ENCODE measurements around the gene PEF1.
A peak's percentile ranks its signal among the peaks of the same experiment; 100 is the strongest.

The PEF1 gene

DNA sequence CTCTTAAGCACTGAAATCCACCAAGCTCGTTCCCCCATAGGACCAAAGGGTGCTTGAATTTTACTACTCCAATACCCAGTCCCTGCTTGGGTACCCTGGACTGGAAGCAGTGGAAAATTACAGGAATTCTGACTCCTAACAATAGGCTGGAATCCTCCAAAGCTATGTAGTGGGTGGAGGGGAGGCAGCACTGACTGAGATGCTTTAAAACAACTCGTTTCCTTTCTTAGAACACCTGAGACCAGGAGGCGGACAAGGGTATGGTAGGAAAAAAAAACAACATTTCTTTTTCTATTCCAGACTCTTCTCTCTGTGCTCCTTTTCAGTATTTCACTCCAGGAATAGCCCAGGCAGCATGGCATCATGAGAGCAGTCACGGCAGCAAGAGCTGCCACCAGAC, 2.3 kb downstream of the PEF1 start:
- in situ Hi-C loops (cut with HindIII; ENCODE audit: low pct_ligation_motif_present, low pct_unique_long_range_greater_than_20kb, low sequenced_read_pairs) = no loop called here
- no peak for DNase-seq

- in situ Hi-C loops (cut with HindIII; ENCODE audit: low pct_ligation_motif_present, low pct_unique_long_range_greater_than_20kb, low sequenced_read_pairs) = no loop called here
- no peak for DNase-seq
Observed at GRCh38 chr1:31640964-31641363, 3.7 kb downstream of the PEF1 start.

- DNase-seq = no peak
- in situ Hi-C loops (cut with HindIII; ENCODE audit: low pct_ligation_motif_present, low pct_unique_long_range_greater_than_20kb, low sequenced_read_pairs) = no loop called here
Observed at GRCh38 chr1:31640179-31640578, 4.5 kb downstream of the PEF1 start.

GRCh38 chr1:31639543-31639942, 5.1 kb downstream of the PEF1 start:
- in situ Hi-C loops (cut with HindIII; ENCODE audit: low pct_ligation_motif_present, low pct_unique_long_range_greater_than_20kb, low sequenced_read_pairs) = no loop called here
- no peak for DNase-seq

- DNase-seq = no peak
- in situ Hi-C loops (cut with HindIII; ENCODE audit: low pct_ligation_motif_present, low pct_unique_long_range_greater_than_20kb, low sequenced_read_pairs) = no loop called here
Observed at GRCh38 chr1:31637915-31638673, 6.6 kb downstream of the PEF1 start.

DNA sequence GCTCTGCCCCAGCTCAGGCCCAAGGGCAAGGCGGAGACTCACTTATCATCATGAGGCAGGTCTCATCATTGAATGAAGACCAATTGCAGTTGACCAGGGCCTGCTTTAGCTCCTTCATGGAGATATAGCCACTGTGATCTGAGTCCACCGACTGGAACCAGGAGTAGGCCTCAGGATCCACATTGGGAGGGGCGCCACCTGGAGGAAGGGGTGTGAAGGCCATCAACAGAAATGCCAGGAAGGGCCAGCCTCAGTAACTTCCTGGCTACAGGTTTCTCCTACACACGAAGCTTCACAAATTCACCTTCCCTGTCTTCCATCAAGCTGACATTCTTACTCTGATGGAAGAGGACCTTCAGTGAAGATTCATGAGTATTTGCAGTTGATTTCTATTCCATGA, 11.6 kb downstream of the PEF1 start:
- DNase-seq = peak; percentile 31
- in situ Hi-C loops (cut with HindIII; ENCODE audit: low pct_ligation_motif_present, low pct_unique_long_range_greater_than_20kb, low sequenced_read_pairs) = no loop called here

DNA sequence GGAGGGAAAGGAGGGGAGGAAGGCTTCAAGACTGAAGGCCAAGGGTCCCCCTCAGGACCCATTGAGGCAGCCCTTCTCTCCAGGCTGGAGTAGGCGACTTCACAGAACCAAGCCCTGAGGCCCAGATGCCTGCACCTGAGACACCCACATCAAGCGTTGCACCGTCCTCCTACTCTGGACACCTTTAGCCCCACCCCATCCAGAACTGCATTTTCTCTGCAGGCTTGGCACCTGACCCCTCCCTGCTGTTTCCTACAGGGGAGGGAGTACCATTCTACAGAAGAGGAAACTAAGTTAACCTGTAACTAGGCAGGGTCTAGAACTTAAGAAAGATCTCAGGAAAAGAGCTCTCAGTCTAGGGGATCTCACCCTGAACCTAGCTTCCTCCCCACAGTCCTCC, 12.0 kb downstream of the PEF1 start:
- in situ Hi-C loops (cut with HindIII; ENCODE audit: low pct_ligation_motif_present, low pct_unique_long_range_greater_than_20kb, low sequenced_read_pairs) = no loop called here
- no peak for DNase-seq

DNA sequence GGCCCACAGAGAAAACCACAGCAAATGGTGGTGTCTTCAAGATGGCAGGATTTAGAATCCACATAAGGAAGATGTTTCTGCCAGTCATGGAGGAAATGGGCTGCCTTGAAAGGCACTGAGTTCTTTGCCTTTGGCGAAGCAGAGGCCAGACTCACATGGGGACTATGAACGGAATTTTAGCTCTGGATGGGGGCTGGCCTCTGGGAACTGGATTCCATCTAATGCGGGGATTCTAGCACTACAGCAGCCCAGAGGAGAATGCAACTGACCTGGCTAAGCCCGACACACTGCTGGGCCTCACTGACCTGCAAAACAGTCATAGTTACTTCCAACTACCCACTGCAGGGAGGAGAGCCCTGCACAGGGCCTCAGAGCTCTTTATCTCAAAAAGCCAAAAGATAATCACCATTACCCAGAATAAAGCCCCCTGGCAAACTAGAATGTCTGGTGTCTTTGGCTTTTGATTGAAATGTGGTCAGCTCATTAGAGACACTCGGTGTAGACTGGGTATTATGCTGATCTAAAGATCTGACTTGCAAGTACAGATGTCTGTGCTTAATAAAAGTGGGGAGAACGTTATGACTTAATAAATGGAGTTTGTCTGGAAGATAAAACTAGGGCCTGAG, 15.6 kb downstream of the PEF1 start:
- no peak for DNase-seq
- in situ Hi-C loops (cut with HindIII; ENCODE audit: low pct_ligation_motif_present, low pct_unique_long_range_greater_than_20kb, low sequenced_read_pairs) = no loop called here

GRCh38 chr1:31627930-31628559, 16.6 kb downstream of the PEF1 start:
- in situ Hi-C loops (cut with HindIII; ENCODE audit: low pct_ligation_motif_present, low pct_unique_long_range_greater_than_20kb, low sequenced_read_pairs) = no loop called here
- no peak for DNase-seq

GRCh38 chr1:31627301-31627929, 17.3 kb downstream of the PEF1 start:
- DNase-seq = no peak
- in situ Hi-C loops (cut with HindIII; ENCODE audit: low pct_ligation_motif_present, low pct_unique_long_range_greater_than_20kb, low sequenced_read_pairs) = no loop called here

GRCh38 chr1:31626223-31627207, 18.2 kb downstream of the PEF1 start:
- no peak for DNase-seq

GRCh38 chr1:31625561-31626222, 19.0 kb downstream of the PEF1 start:
- peak; percentile 19 for DNase-seq
- in situ Hi-C loops (cut with HindIII; ENCODE audit: low pct_ligation_motif_present, low pct_unique_long_range_greater_than_20kb, low sequenced_read_pairs) = no loop called here

More at GRCh38 chr1:31626223-31627207, 18.2 kb downstream of the PEF1 start:
- in situ Hi-C loops (cut with HindIII; ENCODE audit: low pct_ligation_motif_present, low pct_unique_long_range_greater_than_20kb, low sequenced_read_pairs) = no loop called here

DNA sequence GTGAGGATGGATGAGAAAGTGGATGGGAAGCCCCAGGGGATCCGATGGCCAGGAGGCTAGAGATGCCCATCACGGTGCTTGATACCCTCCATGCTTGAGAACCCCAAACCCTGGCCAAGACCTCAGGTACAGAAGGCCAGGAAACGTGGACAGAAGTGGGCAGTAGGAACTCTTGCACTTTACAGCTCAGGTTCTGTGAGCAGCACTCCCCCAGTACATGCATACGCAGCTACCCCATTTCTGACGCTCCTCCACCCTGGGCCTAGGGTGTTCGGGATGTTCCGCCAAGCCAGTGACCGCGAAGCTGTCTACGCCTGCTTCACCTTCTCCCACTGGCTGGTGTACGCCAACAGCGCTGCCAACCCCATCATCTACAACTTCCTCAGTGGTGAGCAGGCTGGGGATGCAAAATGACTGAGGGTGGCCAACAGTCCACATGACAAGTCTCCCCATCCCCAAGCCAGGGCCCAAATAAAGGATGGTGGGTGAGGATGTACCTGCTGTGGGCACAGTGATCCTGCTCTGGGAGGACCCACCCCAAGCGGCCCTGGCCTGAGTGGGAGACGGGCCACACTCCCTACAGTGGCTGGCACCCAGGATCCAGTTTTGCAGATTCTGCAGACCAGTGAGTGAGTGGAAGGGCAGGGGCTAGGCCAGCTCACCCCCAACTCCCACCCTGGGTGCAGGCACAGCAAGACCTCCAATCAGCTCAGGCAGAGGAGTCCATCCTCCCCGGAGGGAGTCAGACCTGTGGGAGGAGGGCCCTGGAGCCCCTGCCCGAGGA, 19.8 kb downstream of the PEF1 start:
- in situ Hi-C loops (cut with HindIII; ENCODE audit: low pct_ligation_motif_present, low pct_unique_long_range_greater_than_20kb, low sequenced_read_pairs) = no loop called here

GRCh38 chr1:31624309-31624708, 20.4 kb downstream of the PEF1 start:
- no peak for DNase-seq

More for the DNA sequence above, 19.8 kb downstream of the PEF1 start:
- DNase-seq = no peak

DNA sequence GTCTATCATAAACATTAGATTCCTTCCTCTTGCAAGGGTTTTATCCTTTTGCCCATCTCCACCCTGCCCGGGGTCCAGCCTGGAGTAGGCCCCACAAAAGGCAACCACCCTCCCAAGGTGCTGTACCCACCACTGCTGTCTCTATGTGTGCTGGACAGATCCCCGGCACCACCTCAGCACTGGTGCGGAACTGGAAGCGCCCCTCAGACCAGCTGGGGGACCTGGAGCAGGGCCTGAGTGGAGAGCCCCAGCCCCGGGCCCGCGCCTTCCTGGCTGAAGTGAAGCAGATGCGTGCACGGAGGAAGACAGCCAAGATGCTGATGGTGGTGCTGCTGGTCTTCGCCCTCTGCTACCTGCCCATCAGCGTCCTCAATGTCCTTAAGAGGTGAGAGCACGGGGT, 21.3 kb downstream of the PEF1 start:
- in situ Hi-C loops (cut with HindIII; ENCODE audit: low pct_ligation_motif_present, low pct_unique_long_range_greater_than_20kb, low sequenced_read_pairs) = no loop called here
- DNase-seq = no peak

More at GRCh38 chr1:31624309-31624708, 20.4 kb downstream of the PEF1 start:
- in situ Hi-C loops (cut with HindIII; ENCODE audit: low pct_ligation_motif_present, low pct_unique_long_range_greater_than_20kb, low sequenced_read_pairs) = no loop called here

DNA sequence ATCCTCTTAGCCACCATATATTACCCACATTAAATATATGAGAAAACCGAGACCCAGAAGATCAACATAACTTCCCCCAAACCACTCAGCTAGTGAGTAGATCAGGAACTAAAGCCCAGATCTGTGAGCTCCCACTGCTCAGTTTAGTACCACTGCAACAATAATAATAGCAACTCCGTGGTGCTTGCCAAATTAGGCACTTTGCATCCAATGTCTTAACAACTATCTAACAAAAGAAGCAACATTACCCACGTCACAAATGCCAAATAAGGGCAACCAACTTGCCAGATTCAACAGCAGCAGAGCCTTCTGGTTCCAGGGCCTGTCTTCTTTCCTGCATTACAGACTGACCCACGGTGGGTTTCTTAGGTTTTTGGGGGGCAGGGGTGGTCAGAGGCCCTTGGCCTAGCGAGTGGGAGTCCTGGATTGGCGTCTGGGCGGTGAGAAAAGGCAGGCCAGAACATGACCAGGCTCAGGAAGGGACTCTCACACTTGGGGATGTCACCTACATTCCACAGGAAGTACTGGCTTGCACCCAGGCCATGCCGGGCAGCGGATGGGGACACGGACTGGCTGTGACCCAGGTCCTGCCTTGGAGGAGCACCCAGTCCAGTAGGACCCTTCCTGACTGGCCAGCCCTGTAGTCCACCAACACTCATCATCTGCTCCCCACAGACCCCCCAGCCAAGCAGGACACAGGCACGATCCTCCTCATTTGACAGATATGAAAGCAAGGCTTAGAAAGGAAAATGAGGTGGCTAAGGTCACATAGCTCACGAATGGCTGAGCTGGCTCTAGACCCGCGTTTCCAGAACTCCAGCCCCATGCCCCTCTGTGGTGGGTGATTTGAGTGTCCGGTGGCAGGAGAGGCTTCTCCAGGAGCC, 22.6 kb downstream of the PEF1 start:
- in situ Hi-C loops (cut with HindIII; ENCODE audit: low pct_ligation_motif_present, low pct_unique_long_range_greater_than_20kb, low sequenced_read_pairs) = no loop called here
- no peak for DNase-seq
